AG04450 (cell line): Measurements from ENCODE around the gene GNPNAT1. TPM values are rescaled to one million over a fixed set of nuclear protein-coding genes. Genes with fewer than 3 reads are reported as not detected.

Experiments
- CTCF ChIA-PET: fragments of 300-600, 350-600 bp; formaldehyde crosslinking; extraction: SDS; loops from one replicate; lab custom pipeline; 2022; ENCODE audit warnings: antibody characterized with exemption, inconsistent platforms; lab: Charles Lee
- POLR2A ChIA-PET: fragments of 350-600 bp; formaldehyde crosslinking; extraction: SDS; loops from one replicate; lab custom pipeline; 2021; ENCODE audit warnings: antibody characterized with exemption, inconsistent platforms; lab: Yijun Ruan, JAX
- DNase-seq: peaks from one replicate; pipeline ENCODE4 v3.0.0-alpha.2; 2011; ENCODE audit warnings: low read depth, low spot score
- H3K27ac ChIP-seq: one replicate; pipeline ENCODE4 v1.5.1; 2012; ENCODE audit warnings: low read depth, low read length, control low read depth
- H3K27me3 ChIP-seq: one replicate; pipeline ENCODE4 v1.6.0; 2012; ENCODE audit warnings: low read length; ENCODE audit not compliant: control insufficient read depth, insufficient read depth
- H3K4me3 ChIP-seq: 2 replicates; pipeline ENCODE4 v1.5.1; 2011; ENCODE audit warnings: mild to moderate bottlenecking, low read depth, low read length, control low read depth
- H3K9me3 ChIP-seq: 2 replicates; pipeline ENCODE4 v1.5.1; 2012; ENCODE audit warnings: low read length; ENCODE audit not compliant: control insufficient read depth, insufficient read depth
- polyA plus RNA-seq: library from polyadenylated mRNA; depleted of rRNA; stranded (reverse); fragments of >200 nt; gene quantifications from 2 replicates; pipeline ENCODE4 v1.2.3, GENCODE V29; 2011
- TF ChIP-seq, protein P1 (sequence below): IDR thresholded peaks from 2 replicates; pipeline ENCODE4 v1.5.1; 2011; ENCODE audit warnings: low read depth, low read length, control low read depth, inconsistent platforms

GNPNAT1 gene
- polyA plus RNA-seq, 1 experiment: 47.2 TPM

DNA sequence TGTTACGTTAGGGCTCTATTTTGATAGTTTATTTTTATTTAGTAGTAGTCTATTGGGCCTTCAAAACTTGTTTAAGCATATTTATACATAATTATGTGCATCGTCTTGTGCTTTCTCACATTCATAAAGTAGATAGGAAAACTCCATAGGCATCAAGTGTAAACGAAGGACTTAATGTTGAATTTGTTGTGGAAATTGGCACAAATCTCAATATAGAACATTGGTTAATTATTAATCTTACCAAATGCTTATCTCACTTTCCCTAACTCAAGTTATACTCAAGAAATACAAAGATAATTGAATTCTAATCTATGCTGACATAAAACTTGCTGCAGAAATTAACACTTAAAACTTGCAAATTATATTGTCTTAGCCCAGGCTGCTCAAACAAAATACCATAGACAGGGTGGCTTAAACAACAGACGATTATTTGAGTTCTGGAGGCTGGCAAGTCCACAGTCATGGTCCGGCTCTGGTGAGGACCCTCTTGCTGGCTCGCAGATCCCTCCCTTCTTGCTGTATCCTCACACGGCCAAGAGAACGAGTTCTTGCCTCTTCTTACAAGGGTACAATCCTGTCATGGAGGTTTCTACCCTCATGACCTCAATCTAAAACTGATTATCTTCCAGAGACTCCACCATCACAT, 42.6 kb downstream of the GNPNAT1 start:
- DNase-seq: no peak
- no peak overlapping the region for H3K27ac ChIP-seq
- ChIA-PET POLR2A (no interaction called here), CTCF (no interaction called here)
- no peak overlapping the region for H3K4me3 ChIP-seq
- no peaks in the 10 kb centered on the region for H3K9me3 ChIP-seq
- H3K27me3 ChIP-seq: no peaks in the 10 kb centered on the region
- TF ChIP-seq, protein P1, sequence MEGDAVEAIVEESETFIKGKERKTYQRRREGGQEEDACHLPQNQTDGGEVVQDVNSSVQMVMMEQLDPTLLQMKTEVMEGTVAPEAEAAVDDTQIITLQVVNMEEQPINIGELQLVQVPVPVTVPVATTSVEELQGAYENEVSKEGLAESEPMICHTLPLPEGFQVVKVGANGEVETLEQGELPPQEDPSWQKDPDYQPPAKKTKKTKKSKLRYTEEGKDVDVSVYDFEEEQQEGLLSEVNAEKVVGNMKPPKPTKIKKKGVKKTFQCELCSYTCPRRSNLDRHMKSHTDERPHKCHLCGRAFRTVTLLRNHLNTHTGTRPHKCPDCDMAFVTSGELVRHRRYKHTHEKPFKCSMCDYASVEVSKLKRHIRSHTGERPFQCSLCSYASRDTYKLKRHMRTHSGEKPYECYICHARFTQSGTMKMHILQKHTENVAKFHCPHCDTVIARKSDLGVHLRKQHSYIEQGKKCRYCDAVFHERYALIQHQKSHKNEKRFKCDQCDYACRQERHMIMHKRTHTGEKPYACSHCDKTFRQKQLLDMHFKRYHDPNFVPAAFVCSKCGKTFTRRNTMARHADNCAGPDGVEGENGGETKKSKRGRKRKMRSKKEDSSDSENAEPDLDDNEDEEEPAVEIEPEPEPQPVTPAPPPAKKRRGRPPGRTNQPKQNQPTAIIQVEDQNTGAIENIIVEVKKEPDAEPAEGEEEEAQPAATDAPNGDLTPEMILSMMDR: no peak

DNA sequence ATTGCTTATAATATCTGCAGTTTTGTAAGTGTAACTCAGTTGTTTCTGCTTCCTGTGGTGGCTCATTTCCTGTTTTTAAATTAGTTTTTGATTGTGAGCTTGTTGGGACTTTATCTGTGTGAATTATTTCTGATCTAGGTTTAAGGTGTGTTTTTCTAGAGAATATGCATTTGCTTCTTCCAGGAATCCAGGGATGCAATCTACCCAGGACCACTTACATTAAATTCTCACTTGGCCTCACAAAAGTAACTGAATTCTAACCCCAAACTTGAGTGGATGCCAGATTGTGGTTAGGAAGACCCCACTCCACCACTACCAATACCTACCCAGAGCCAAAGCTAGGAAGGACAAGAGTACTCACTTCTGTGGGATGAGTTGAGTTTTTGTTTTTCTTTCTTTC, 49.5 kb downstream of the GNPNAT1 start:
- H3K4me3 ChIP-seq: no peak overlapping the region
- H3K27me3 ChIP-seq: no peaks in the 10 kb centered on the region
- H3K27ac ChIP-seq: no peak overlapping the region
- DNase-seq: no peak
- no peaks in the 10 kb centered on the region for H3K9me3 ChIP-seq
- POLR2A ChIA-PET: interaction anchor here (0.7 kb wide), 1 partner anchor 15 kb away, joined by 5 read pairs; no protein-coding TSS in a partner anchor
- TF ChIP-seq, protein P1: no peak
- CTCF ChIA-PET: interaction anchor here (1.1 kb wide), 1 partner anchor 19 kb away, joined by 6 read pairs; no protein-coding TSS in a partner anchor

DNA sequence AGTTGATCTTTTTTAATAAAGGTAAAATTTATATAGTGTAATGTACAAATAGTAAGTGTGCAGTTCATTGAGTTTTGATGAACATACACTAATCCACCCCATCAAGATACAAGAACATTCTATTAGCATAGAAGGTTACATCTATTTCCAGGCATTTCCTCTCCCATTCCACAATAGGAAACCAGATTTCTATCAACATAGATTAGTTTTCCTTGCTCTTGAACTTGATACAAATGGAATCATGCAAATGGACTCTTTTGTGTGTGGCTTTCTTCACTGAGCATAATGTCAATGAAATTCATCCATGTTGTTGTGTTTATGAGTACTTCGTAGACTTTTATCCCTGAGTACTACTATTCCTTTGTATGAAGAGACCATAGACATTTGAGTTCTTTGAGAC, 50.7 kb downstream of the GNPNAT1 start:
- no peak overlapping the region for H3K4me3 ChIP-seq
- no peak overlapping the region for H3K27ac ChIP-seq
- CTCF ChIA-PET: no interaction called here
- DNase-seq: no peak
- POLR2A ChIA-PET: no interaction called here
- H3K27me3 ChIP-seq: no peaks in the 10 kb centered on the region
- TF ChIP-seq, protein P1: no peak
- H3K9me3 ChIP-seq: no peaks in the 10 kb centered on the region

DNA sequence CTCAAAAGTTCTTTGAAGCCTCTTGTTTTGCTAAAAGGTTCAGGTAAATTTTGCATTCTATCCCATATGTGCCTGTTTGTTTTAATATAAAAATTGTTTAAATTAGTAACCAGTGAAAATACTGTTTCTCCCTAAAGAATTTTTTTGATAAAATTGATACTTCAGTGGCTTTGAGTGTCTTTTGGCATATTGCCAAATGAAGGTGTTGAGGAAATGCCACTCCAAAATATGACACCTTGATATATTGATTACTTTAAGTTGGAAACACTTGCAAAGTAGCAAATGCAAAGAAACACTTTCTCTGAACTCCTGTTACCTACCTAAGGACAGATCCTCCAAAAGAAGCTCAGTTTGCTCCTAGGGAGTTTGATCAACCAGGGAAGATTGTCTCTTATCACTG, 53.0 kb downstream of the GNPNAT1 start:
- POLR2A ChIA-PET: no interaction called here

DNA sequence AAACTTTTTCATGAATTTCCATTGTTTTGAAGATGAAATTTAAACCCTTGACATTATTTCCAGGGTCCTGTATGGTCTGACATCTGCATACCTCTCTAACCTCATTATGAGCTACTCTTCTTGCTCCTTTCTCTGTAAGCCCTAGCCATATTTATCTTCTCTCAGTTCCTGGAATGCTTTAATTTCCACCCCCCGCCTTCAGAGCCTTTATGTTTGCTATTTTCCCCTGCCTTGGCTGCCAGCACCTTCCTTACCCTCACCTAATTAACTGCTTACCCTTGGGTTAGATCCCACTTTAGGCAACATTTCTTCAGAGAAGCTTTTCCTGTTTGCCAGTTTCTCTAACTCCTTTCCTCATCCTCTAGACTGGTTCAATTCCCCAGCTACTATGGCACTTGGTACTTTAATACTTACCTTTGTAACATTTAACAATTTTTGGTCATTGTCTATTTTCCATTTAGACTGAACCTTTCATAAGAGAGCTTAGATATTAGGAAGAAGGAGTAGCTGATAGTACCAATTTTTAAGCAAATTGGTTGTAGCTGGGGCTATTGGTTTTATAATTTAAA, 55.4 kb downstream of the GNPNAT1 start:
- ChIA-PET CTCF (no interaction called here), POLR2A (no interaction called here)
- Histone ChIP-seq H3K27ac (no peak overlapping the region), H3K9me3 (no peaks in the 10 kb centered on the region; the same call in 1 of the 2 replicates), H3K27me3 (no peaks in the 10 kb centered on the region), H3K4me3 (no peak overlapping the region)
- TF ChIP-seq, protein P1: no peak
- DNase-seq: no peak

More for the DNA sequence above, 53.0 kb downstream of the GNPNAT1 start:
- Histone ChIP-seq H3K27me3 (no peaks in the 10 kb centered on the region), H3K9me3 (no peaks in the 10 kb centered on the region; the same call in 1 of the 2 replicates), H3K4me3 (no peak overlapping the region), H3K27ac (no peak overlapping the region)
- TF ChIP-seq, protein P1: no peak
- no peak for DNase-seq
- CTCF ChIA-PET: no interaction called here
